ENCODE results near the gene PPP1R26. TPM values are rescaled to one million over a fixed set of nuclear protein-coding genes. Genes with fewer than 3 reads are reported as not detected.

The PPP1R26 gene
- total and polyA plus RNA-seq, 9 of the 15 experiments (the other 6 are each of a cell fraction or from before 2014, with no cell fraction given) = 0.77 to 26.8 (median 9.3) TPM

DNA sequence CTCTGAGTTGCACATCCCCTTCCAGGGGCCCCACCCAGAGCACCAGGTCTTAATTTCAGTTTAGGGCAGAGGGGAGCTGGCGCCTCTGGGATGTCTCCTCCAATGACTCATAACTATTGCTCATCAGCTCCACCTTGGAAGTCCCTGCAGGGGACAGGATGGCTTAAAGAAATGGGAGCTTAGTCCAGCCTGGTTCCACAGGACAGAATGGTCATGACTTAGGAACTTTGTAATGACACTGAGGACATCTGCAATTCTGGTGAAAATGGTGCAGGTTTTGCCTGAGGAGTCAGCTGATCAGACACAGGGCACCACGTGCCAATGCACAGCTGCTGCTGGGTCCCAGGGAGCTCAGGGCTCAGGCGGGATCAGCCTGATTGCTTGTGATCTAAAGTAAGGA is 16.4 kb upstream of the PPP1R26 start (continued):
- TF ChIP-seq, protein P1, sequence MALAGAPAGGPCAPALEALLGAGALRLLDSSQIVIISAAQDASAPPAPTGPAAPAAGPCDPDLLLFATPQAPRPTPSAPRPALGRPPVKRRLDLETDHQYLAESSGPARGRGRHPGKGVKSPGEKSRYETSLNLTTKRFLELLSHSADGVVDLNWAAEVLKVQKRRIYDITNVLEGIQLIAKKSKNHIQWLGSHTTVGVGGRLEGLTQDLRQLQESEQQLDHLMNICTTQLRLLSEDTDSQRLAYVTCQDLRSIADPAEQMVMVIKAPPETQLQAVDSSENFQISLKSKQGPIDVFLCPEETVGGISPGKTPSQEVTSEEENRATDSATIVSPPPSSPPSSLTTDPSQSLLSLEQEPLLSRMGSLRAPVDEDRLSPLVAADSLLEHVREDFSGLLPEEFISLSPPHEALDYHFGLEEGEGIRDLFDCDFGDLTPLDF (CRISPR knock-in tag; IDR thresholded peaks at IDR 0.05) = no peak
- TF ChIP-seq MEIS2 (IDR thresholded peaks at IDR 0.05; ENCODE audit: partially characterized antibody) (no peak), ZNF133 (CRISPR knock-in tag; IDR thresholded peaks at IDR 0.05) (no peak), GATAD2A (IDR thresholded peaks at IDR 0.05) (no peak), U2AF2 (optimal IDR thresholded peaks at IDR 0.05; ENCODE audit: low read depth, low read length) (no peak), SP2 (IDR thresholded peaks at IDR 0.05; ENCODE audit: extremely low read depth, low read depth, low read length, poor library complexity, severe bottlenecking) (no peak), NCOA6 (IDR thresholded peaks at IDR 0.05) (no peak), ZBTB8A (IDR thresholded peaks at IDR 0.05; ENCODE audit: partially characterized antibody) (no peak), NRF1 (conservative IDR thresholded peaks at IDR 0.05 in 1 of 2, IDR thresholded peaks at IDR 0.05 in 1 of 2) (no peak), SMARCE1 (IDR thresholded peaks at IDR 0.05) (peak; percentile 31; the same call in 1 of the 2 replicates), ARID1B (IDR thresholded peaks at IDR 0.05) (peak; percentile 53), HSF4 (CRISPR knock-in tag; IDR thresholded peaks at IDR 0.05; ENCODE audit: borderline replicate concordance) (no peak), KAT8 (IDR thresholded peaks at IDR 0.05; ENCODE audit: low read depth) (no peak), GATA2 (CRISPR knock-in tag; IDR thresholded peaks at IDR 0.05) (no peak), ADNP (tag; IDR thresholded peaks at IDR 0.05) (no peak), ZKSCAN8 (CRISPR knock-in tag; IDR thresholded peaks at IDR 0.05) (no peak), KDM4B (IDR thresholded peaks at IDR 0.05; ENCODE audit: borderline replicate concordance in 2 of 2, low read depth in 1 of 2) (no peak), ZNF76 (CRISPR knock-in tag; IDR thresholded peaks at IDR 0.05; ENCODE audit: borderline replicate concordance) (no peak), TCF3 (CRISPR knock-in tag; IDR thresholded peaks at IDR 0.05) (no peak), ARHGAP35 (IDR thresholded peaks at IDR 0.05; ENCODE audit: partially characterized antibody) (no peak)
- TF ChIP-seq, protein P2, sequence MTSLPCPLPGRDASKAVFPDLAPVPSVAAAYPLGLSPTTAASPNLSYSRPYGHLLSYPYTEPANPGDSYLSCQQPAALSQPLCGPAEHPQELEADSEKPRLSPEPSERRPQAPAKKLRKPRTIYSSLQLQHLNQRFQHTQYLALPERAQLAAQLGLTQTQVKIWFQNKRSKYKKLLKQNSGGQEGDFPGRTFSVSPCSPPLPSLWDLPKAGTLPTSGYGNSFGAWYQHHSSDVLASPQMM (CRISPR knock-in tag; IDR thresholded peaks at IDR 0.05) = no peak
- TF ChIP-seq, protein P3, sequence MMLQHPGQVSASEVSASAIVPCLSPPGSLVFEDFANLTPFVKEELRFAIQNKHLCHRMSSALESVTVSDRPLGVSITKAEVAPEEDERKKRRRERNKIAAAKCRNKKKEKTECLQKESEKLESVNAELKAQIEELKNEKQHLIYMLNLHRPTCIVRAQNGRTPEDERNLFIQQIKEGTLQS (IDR thresholded peaks at IDR 0.05) = peak; percentile 92
- TF ChIP-seq, protein P3 (CRISPR knock-in tag; conservative IDR thresholded peaks at IDR 0.05) = no peak
- TF ChIP-seq, protein P4, sequence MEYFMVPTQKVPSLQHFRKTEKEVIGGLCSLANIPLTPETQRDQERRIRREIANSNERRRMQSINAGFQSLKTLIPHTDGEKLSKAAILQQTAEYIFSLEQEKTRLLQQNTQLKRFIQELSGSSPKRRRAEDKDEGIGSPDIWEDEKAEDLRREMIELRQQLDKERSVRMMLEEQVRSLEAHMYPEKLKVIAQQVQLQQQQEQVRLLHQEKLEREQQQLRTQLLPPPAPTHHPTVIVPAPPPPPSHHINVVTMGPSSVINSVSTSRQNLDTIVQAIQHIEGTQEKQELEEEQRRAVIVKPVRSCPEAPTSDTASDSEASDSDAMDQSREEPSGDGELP (CRISPR knock-in tag; IDR thresholded peaks at IDR 0.05; ENCODE audit: borderline replicate concordance) = peak; percentile 55; the same call in 1 of the 2 replicates
- TF ChIP-seq, protein P5, sequence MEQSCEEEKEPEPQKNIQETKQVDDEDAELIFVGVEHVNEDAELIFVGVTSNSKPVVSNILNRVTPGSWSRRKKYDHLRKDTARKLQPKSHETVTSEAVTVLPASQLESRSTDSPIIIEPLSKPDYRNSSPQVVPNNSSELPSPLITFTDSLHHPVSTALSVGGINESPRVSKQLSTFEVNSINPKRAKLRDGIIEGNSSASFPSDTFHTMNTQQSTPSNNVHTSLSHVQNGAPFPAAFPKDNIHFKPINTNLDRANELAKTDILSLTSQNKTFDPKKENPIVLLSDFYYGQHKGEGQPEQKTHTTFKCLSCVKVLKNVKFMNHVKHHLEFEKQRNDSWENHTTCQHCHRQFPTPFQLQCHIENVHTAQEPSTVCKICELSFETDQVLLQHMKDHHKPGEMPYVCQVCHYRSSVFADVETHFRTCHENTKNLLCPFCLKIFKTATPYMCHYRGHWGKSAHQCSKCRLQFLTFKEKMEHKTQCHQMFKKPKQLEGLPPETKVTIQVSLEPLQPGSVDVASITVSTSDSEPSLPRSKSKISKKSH (CRISPR knock-in tag; IDR thresholded peaks at IDR 0.05) = no peak

Data from K562 (cell line).